ENCODE data around the gene ALG12. TPM values are rescaled to one million over a fixed set of nuclear protein-coding genes. Genes with fewer than 3 reads are reported as not detected.
A peak's percentile ranks its signal among the peaks of the same experiment; 100 is the strongest.

The ALG12 gene
- total and polyA plus RNA-seq, 2 donors (not counting 1 experiment from before 2014, with no cell fraction given): 15.2 to 16.6 TPM

DNA sequence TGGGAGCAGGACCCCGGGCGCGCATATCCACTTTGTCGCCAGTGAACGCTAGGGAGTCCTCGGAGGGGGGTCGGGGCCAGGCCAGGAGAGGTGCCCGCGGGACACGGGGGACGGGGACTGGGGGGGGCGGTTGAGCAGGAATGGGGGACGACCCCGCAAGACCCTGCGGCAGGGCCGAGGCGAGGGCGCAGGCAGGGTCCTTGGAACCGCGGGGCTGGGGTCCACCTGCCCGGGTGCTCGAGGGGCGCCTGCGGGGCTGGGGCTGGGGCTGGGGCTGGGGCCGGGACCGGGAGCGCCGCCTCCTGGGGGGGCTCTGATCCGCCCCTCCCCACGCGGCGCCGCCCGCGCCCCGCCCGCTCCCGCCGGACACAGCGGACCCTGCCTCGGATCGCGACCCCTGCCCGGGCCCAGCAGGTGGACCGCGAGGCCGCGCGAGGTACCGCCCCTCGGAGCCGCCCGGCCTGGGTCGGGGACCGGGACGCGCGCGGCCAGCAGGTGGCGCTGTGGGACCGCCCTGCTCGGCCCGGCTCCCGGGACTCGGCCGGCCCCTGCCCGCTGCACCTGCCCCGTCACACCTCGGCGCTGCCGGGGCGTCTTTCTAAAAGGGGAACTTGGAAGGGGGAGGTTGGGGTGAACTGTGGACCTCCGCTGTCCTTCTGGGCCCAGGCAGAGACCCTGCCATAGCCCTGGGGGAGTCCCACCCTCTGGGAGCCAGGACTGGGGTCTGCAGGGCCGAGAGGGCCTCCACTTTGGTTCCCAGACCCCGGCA, 11.2 kb upstream of the ALG12 start:
- Histone ChIP-seq H3K27ac (ENCODE audit: low read length in 2 of 2) (peak overlapping the region; percentile 94 to 97), H3K27me3 (replicated peaks in 1 of 4; ENCODE audit: control extremely low read depth in 1 of 4, control insufficient read depth in 3 of 4, insufficient read depth in 4 of 4, low read length in 3 of 4) (no peaks in the 10 kb centered on the region), H3K79me2 (ENCODE audit: control insufficient read depth, insufficient read depth, low read length) (peaks cover 13% of the 10 kb centered on the region), H4K20me1 (ENCODE audit: control insufficient read depth, insufficient read depth, low read length, poor library complexity, severe bottlenecking) (no peaks in the 10 kb centered on the region), H2AFZ (ENCODE audit: insufficient read depth, low read depth, low read length, poor library complexity, severe bottlenecking) (peak overlapping the region; percentile 44), H3K36me3 (replicated peaks in 1 of 2; ENCODE audit: control extremely low read depth in 1 of 2, control insufficient read depth in 1 of 2, extremely low read depth in 1 of 2, insufficient read depth in 2 of 2, low read length in 1 of 2) (no peaks in the 10 kb centered on the region), H3K4me3 (ENCODE audit: control extremely low read depth in 1 of 5, extremely low read depth in 1 of 5, insufficient read depth in 1 of 5, low read depth in 2 of 5, low read length in 4 of 5) (peak overlapping the region in 4 of 5 experiments; percentile 21 to 50 (median 30)), H3K9me3 (ENCODE audit: control extremely low read depth in 1 of 3, control insufficient read depth in 2 of 3, insufficient read depth in 1 of 3, low read length in 2 of 3) (peaks cover 0 to 11% (median 0%) of the 10 kb centered on the region in 3 donors), H3K4me2 (replicated peaks; ENCODE audit: low read depth, low read length, poor library complexity, severe bottlenecking) (peak overlapping the region; percentile 82), H3K9ac (ENCODE audit: low read length) (peak overlapping the region; percentile 47), H3K4me1 (ENCODE audit: control insufficient read depth in 2 of 2, insufficient read depth in 2 of 2, low read length in 2 of 2) (peaks cover 67 to 79% of the 10 kb centered on the region in 2 donors)
- ATAC-seq (ENCODE audit: low read depth) (peak; percentile 37), DNase-seq (peak; percentile 93)
- peak overlapping the region; percentile 95 for H3K27ac Mint-ChIP-seq
- POLR2A ChIA-PET: interaction anchor here (0.6 to 4.6 kb wide), 8 partner anchors 22 to 261 kb away, joined by 4 to 75 read pairs (median 20); partner anchors contain the start of gene PIM3
- peaks cover 62% of the 10 kb centered on the region for H3K4me1 Mint-ChIP-seq
- WGBS (ENCODE audit: insufficient coverage): 3% methylated on average over 74 of the region's 75 CpGs
- CTCF ChIA-PET: interaction anchor here (0.6 to 5.0 kb wide), 14 partner anchors 22 to 308 kb away, joined by 3 to 127 read pairs (median 12); partner anchors contain the start of gene PIM3
- no peaks in the 10 kb centered on the region for H3K9me3 Mint-ChIP-seq (ENCODE audit: insufficient read depth)
- H3K4me3 Mint-ChIP-seq: peak overlapping the region; percentile 77
- intact Hi-C loops (cut with micrococcal nuclease): loop anchor here (5.0 kb wide), 2 partner anchors 102 to 278 kb away; partner anchors contain the start of gene BRD1
- H3K27me3 Mint-ChIP-seq: no peaks in the 10 kb centered on the region
- TF ChIP-seq, protein P1, sequence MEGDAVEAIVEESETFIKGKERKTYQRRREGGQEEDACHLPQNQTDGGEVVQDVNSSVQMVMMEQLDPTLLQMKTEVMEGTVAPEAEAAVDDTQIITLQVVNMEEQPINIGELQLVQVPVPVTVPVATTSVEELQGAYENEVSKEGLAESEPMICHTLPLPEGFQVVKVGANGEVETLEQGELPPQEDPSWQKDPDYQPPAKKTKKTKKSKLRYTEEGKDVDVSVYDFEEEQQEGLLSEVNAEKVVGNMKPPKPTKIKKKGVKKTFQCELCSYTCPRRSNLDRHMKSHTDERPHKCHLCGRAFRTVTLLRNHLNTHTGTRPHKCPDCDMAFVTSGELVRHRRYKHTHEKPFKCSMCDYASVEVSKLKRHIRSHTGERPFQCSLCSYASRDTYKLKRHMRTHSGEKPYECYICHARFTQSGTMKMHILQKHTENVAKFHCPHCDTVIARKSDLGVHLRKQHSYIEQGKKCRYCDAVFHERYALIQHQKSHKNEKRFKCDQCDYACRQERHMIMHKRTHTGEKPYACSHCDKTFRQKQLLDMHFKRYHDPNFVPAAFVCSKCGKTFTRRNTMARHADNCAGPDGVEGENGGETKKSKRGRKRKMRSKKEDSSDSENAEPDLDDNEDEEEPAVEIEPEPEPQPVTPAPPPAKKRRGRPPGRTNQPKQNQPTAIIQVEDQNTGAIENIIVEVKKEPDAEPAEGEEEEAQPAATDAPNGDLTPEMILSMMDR (IDR thresholded peaks at IDR 0.05): peak; percentile 81
- TF ChIP-seq EZH2 (IDR thresholded peaks at IDR 0.05; ENCODE audit: borderline replicate concordance, insufficient read depth, low read depth, low read length, poor library complexity, severe bottlenecking): no peak

Data from B cell (primary cell).